H9 (cell line): ENCODE data around the gene NDOR1. TPM values are rescaled to one million over a fixed set of nuclear protein-coding genes. Genes with fewer than 3 reads are reported as not detected.

Experiments
- DNase-seq: peaks from one replicate; pipeline ENCODE4 v3.0.0-alpha.2; 2017
- H2AFZ ChIP-seq: one replicate; pipeline ENCODE4 v1.6.1; 2013; ENCODE audit warnings: mild to moderate bottlenecking, low read length, control low read depth, moderate library complexity
- H2AK5ac ChIP-seq: 2 replicates; pipeline ENCODE4 v1.6.1; 2013; ENCODE audit warnings: low read length, control low read depth, mixed read lengths; ENCODE audit not compliant: insufficient read length
- H2BK120ac ChIP-seq: one replicate; pipeline ENCODE4 v1.6.1; 2013; ENCODE audit warnings: low read depth, mild to moderate bottlenecking, low read length, control low read depth, inconsistent platforms; ENCODE audit not compliant: poor library complexity, severe bottlenecking
- H2BK12ac ChIP-seq: 2 replicates; pipeline ENCODE4 v1.6.1; 2013; ENCODE audit warnings: low read length, control low read depth, mixed read lengths, low read depth; ENCODE audit not compliant: insufficient read length
- H2BK15ac ChIP-seq: 2 replicates; pipeline ENCODE4 v1.6.1; 2013; ENCODE audit warnings: low read depth, low read length, control low read depth
- H2BK20ac ChIP-seq: one replicate; pipeline ENCODE4 v1.6.1; 2013; ENCODE audit warnings: low read depth, mild to moderate bottlenecking, low read length, control low read depth, inconsistent platforms; ENCODE audit not compliant: poor library complexity, severe bottlenecking
- H2BK5ac ChIP-seq: 2 replicates; pipeline ENCODE4 v1.6.1; 2013; ENCODE audit warnings: low read length, control low read depth, mixed read lengths; ENCODE audit not compliant: insufficient read length
- H3K14ac ChIP-seq: 2 replicates; pipeline ENCODE4 v1.6.1; 2013; ENCODE audit warnings: low read length, control low read depth; ENCODE audit not compliant: insufficient read depth
- H3K18ac ChIP-seq: 2 replicates; pipeline ENCODE4 v1.6.1; 2013; ENCODE audit warnings: low read depth, mild to moderate bottlenecking, mixed read lengths, low read length, control low read depth; ENCODE audit not compliant: insufficient read length
- H3K23ac ChIP-seq: 2 replicates; pipeline ENCODE4 v1.6.1; 2013; ENCODE audit warnings: low read length, control low read depth, mixed read lengths, low read depth; ENCODE audit not compliant: insufficient read length
- H3K23me2 ChIP-seq: 2 replicates; pipeline ENCODE4 v1.6.1; 2013; ENCODE audit warnings: low read depth, mild to moderate bottlenecking, mixed read lengths, low read length, control low read depth; ENCODE audit not compliant: insufficient read length, poor library complexity, severe bottlenecking
- H3K27ac ChIP-seq: 2 replicates; pipeline ENCODE4 v1.5.1; 2013; ENCODE audit warnings: low read length, control low read depth, mixed read lengths, low read depth; ENCODE audit not compliant: insufficient read length
- H3K27me3 ChIP-seq: 2 replicates; pipeline ENCODE4 v1.6.1; 2013; ENCODE audit warnings: low read length, control low read depth, inconsistent platforms; ENCODE audit not compliant: insufficient read depth
- H3K4ac ChIP-seq: 2 replicates; pipeline ENCODE4 v1.6.1; 2013; ENCODE audit warnings: low read depth, mild to moderate bottlenecking, control low read depth, inconsistent platforms, low read length, moderate library complexity
- H3K4me1 ChIP-seq: 2 replicates; pipeline ENCODE4 v1.6.1; 2013; ENCODE audit warnings: low read length, control low read depth, inconsistent platforms; ENCODE audit not compliant: insufficient read depth
- H3K4me2 ChIP-seq: 2 replicates; pipeline ENCODE4 v1.6.1; 2013; ENCODE audit warnings: low read length, control low read depth, mixed read lengths; ENCODE audit not compliant: insufficient read length, insufficient read depth
- H3K56ac ChIP-seq: 2 replicates; pipeline ENCODE4 v1.6.1; 2013; ENCODE audit warnings: low read depth, mild to moderate bottlenecking, mixed read lengths, low read length, control low read depth; ENCODE audit not compliant: insufficient read length
- H3K79me1 ChIP-seq: 2 replicates; pipeline ENCODE4 v1.6.1; 2013; ENCODE audit warnings: low read depth, mild to moderate bottlenecking, moderate library complexity, low read length, control low read depth, inconsistent platforms; ENCODE audit not compliant: insufficient read depth, poor library complexity, severe bottlenecking
- H3K79me2 ChIP-seq: 2 replicates; pipeline ENCODE4 v1.6.1; 2013; ENCODE audit warnings: low read length, control low read depth, inconsistent platforms; ENCODE audit not compliant: insufficient read depth
- H3K9ac ChIP-seq: 2 replicates; pipeline ENCODE4 v1.6.1; 2013; ENCODE audit warnings: low read length, control low read depth, mixed read lengths; ENCODE audit not compliant: insufficient read length; ENCODE audit errors: extremely low read depth
- H3K9me3 ChIP-seq: one replicate; pipeline ENCODE4 v1.6.1; 2013; ENCODE audit warnings: low read depth, low read length, inconsistent platforms; ENCODE audit not compliant: control insufficient read depth
- H3T11ph ChIP-seq: one replicate; pipeline ENCODE4 v1.6.1; 2013; ENCODE audit warnings: mild to moderate bottlenecking, low read length, control low read depth, inconsistent platforms
- H4K20me1 ChIP-seq: one replicate; pipeline ENCODE4 v1.6.1; 2013; ENCODE audit not compliant: control insufficient read depth, insufficient read length, insufficient read depth
- H4K5ac ChIP-seq: 2 replicates; pipeline ENCODE4 v1.6.1; 2013; ENCODE audit warnings: low read depth, mild to moderate bottlenecking, mixed read lengths, low read length, control low read depth; ENCODE audit not compliant: insufficient read length
- H4K8ac ChIP-seq: replicated peaks from 2 replicates; pipeline ENCODE4 v1.6.1; 2013; ENCODE audit warnings: low read length, control low read depth, mixed read lengths, low read depth; ENCODE audit not compliant: insufficient read length
- H4K91ac ChIP-seq: 2 replicates; pipeline ENCODE4 v1.6.1; 2013; ENCODE audit warnings: low read depth, mild to moderate bottlenecking, moderate library complexity, mixed read lengths, low read length, control low read depth; ENCODE audit not compliant: insufficient read length
- H3K27ac Mint-ChIP-seq, 3 experiments: 2 replicates in 2 of 3; 3 replicates in 1 of 3; pipeline ENCODE4 v1.8.0; 2020 to 2021; ENCODE audit warnings: mixed read lengths in 3 of 3, mild to moderate bottlenecking in 1 of 3, moderate library complexity in 1 of 3
- H3K27me3 Mint-ChIP-seq: 2 replicates; pipeline ENCODE4 v1.8.0; 2021; ENCODE audit warnings: low read depth, mild to moderate bottlenecking, moderate library complexity, mixed read lengths
- H3K36me3 Mint-ChIP-seq, 3 experiments: 2 replicates in 2 of 3; 3 replicates in 1 of 3; pipeline ENCODE4 v1.8.0; 2020 to 2021; ENCODE audit warnings: low read depth in 3 of 3, mixed read lengths in 3 of 3; ENCODE audit not compliant: insufficient read depth in 1 of 3
- H3K4me1 Mint-ChIP-seq, 2 experiments: 2 replicates each; pipeline ENCODE4 v1.8.0; 2020; ENCODE audit warnings: mixed read lengths in 2 of 2
- H3K4me3 Mint-ChIP-seq, 2 experiments: 2 replicates in 1 of 2; 3 replicates in 1 of 2; pipeline ENCODE4 v1.8.0; 2020 to 2021; ENCODE audit warnings: mild to moderate bottlenecking in 2 of 2, mixed read lengths in 2 of 2, moderate library complexity in 1 of 2
- H3K9me3 Mint-ChIP-seq, 2 experiments: 2 replicates in 1 of 2; 3 replicates in 1 of 2; pipeline ENCODE4 v1.8.0; 2020; ENCODE audit warnings: mild to moderate bottlenecking in 2 of 2, mixed read lengths in 2 of 2, moderate library complexity in 1 of 2
- WGBS: extraction: QIAGEN DNeasy Blood & Tissue Kit; methylation state at CpG from one replicate; pipeline ENCODE4 v1.1.7; 2013; ENCODE audit warnings: missing lambda C conversion rate, low lambda C conversion rate, mixed read lengths; ENCODE audit not compliant: insufficient read length; ENCODE audit errors: extremely low coverage; 5-methylcytosine and 5-hydroxymethylcytosine counted together
- total RNA-seq: library from RNA; stranded (reverse); gene quantifications from 2 replicates; pipeline ENCODE4 v1.2.1, GENCODE V29; 2021
- TF ChIP-seq, protein P1 (sequence below): fragments of 200-600 bp; sonication (generic); conservative IDR thresholded peaks from 3 replicates; pipeline ENCODE4 v1.8.0; 2021; ENCODE audit warnings: antibody characterized with exemption, mild to moderate bottlenecking

The NDOR1 gene
- total RNA-seq, 1 experiment from 2014 or later = 44.1 TPM

DNA sequence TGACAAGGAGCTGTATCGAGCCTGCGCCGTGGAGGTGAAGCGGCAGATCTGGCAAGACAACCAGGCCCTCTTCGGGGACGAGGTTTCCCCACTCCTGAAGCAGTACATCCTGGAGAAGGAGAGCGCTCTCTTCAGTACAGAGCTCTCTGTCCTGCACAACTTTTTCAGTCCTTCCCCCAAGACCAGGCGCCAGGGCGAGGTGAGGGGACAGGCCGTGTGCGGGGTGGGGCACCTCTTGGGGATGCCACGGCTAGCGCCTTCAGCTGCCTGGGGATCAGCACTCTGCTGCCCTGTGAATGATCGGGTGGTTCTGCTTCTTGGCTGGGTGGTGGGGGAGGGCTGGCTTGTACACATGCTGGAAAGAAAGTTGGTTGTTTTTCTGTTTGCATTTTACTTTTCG is 51.4 kb downstream of the NDOR1 start:
- no CpG with 5 or more reads among the region's 15 CpGs for WGBS
- Histone ChIP-seq H4K20me1 (no peaks in the 10 kb centered on the region), H2AFZ (no peak overlapping the region), H2BK20ac (no peak overlapping the region), H3K4me1 (no peaks in the 10 kb centered on the region), H2BK5ac (no peak overlapping the region), H3K27me3 (no peaks in the 10 kb centered on the region), H2AK5ac (no peak overlapping the region), H3K4me2 (no peak overlapping the region), H3K79me1 (peaks cover 5% of the 10 kb centered on the region), H2BK12ac (no peak overlapping the region), H2BK120ac (no peak overlapping the region), H3K56ac (no peak overlapping the region), H3K79me2 (peaks cover 6% of the 10 kb centered on the region; the same call in 1 of the 2 replicates), H3T11ph (no peak overlapping the region), H3K4ac (no peak overlapping the region), H4K5ac (no peak overlapping the region), H3K9ac (no peak overlapping the region), H4K8ac (no peak overlapping the region), H2BK15ac (no peak overlapping the region), H4K91ac (no peak overlapping the region), H3K18ac (no peak overlapping the region), H3K27ac (no peak overlapping the region), H3K14ac (no peak overlapping the region), H3K9me3 (no peaks in the 10 kb centered on the region), H3K23me2 (peaks cover 14% of the 10 kb centered on the region), H3K23ac (no peak overlapping the region)
- TF ChIP-seq, protein P1, sequence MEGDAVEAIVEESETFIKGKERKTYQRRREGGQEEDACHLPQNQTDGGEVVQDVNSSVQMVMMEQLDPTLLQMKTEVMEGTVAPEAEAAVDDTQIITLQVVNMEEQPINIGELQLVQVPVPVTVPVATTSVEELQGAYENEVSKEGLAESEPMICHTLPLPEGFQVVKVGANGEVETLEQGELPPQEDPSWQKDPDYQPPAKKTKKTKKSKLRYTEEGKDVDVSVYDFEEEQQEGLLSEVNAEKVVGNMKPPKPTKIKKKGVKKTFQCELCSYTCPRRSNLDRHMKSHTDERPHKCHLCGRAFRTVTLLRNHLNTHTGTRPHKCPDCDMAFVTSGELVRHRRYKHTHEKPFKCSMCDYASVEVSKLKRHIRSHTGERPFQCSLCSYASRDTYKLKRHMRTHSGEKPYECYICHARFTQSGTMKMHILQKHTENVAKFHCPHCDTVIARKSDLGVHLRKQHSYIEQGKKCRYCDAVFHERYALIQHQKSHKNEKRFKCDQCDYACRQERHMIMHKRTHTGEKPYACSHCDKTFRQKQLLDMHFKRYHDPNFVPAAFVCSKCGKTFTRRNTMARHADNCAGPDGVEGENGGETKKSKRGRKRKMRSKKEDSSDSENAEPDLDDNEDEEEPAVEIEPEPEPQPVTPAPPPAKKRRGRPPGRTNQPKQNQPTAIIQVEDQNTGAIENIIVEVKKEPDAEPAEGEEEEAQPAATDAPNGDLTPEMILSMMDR = no peak
- H3K27ac Mint-ChIP-seq = no peak overlapping the region
- H3K36me3 Mint-ChIP-seq = peaks cover 16 to 27% (median 25%) of the 10 kb centered on the region in 3 experiments; a peak in 6 of 7 replicates
- H3K27me3 Mint-ChIP-seq = no peaks in the 10 kb centered on the region
- H3K4me1 Mint-ChIP-seq = peaks cover 6 to 18% of the 10 kb centered on the region in 2 experiments
- H3K4me3 Mint-ChIP-seq = peak overlapping the region; percentile 84 to 91
- no peaks in the 10 kb centered on the region; a peak in 1 of 5 replicates for H3K9me3 Mint-ChIP-seq
- DNase-seq = no peak
